Liver (tissue), 9 donors: ENCODE measurements around the gene CXorf65. TPM values are rescaled to one million over a fixed set of nuclear protein-coding genes. Genes with fewer than 3 reads are reported as not detected.

Experiments used
- DNase-seq: peaks from one replicate; pipeline ENCODE4 v3.0.0-alpha.2; 2017; ENCODE audit warnings: low spot score
- H3K27ac ChIP-seq, 2 donors: one replicate each; pipeline ENCODE4 v1.7.0; 2013; ENCODE audit warnings: inconsistent platforms in 2 of 2, low read length in 2 of 2, control low read depth in 1 of 2, low read depth in 1 of 2, mild to moderate bottlenecking in 1 of 2
- H3K27me3 ChIP-seq, 4 donors: one replicate each; pipeline versions ENCODE4 v1.6.1 to v1.7.0; 2013; ENCODE audit warnings: low read length in 3 of 4, inconsistent platforms in 1 of 4, mild to moderate bottlenecking in 1 of 4, moderate library complexity in 1 of 4; ENCODE audit not compliant: control insufficient read depth in 4 of 4, insufficient read depth in 4 of 4
- H3K36me3 ChIP-seq, 4 donors: one replicate each; pipeline versions ENCODE4 v1.6.1 to v1.7.0; 2013; ENCODE audit warnings: low read length in 3 of 4, mild to moderate bottlenecking in 3 of 4, low read depth in 1 of 4, moderate library complexity in 1 of 4; ENCODE audit not compliant: control insufficient read depth in 4 of 4, insufficient read depth in 3 of 4
- H3K4me1 ChIP-seq, 4 donors: one replicate each; pipeline versions ENCODE4 v1.6.1 to v1.7.0; 2013; ENCODE audit warnings: low read length in 3 of 4, mild to moderate bottlenecking in 3 of 4, moderate library complexity in 1 of 4; ENCODE audit not compliant: control insufficient read depth in 4 of 4, insufficient read depth in 4 of 4
- H3K4me3 ChIP-seq, 3 donors: one replicate each; pipeline versions ENCODE4 v1.6.1 to v1.7.0; 2013; ENCODE audit warnings: low read length in 3 of 3, control low read depth in 1 of 3, low read depth in 1 of 3, mild to moderate bottlenecking in 1 of 3
- H3K9ac ChIP-seq, 2 donors: one replicate each; pipeline ENCODE4 v1.7.0; 2013; ENCODE audit warnings: low read length in 2 of 2, mild to moderate bottlenecking in 2 of 2, moderate library complexity in 2 of 2, control low read depth in 1 of 2, low read depth in 1 of 2
- H3K9me3 ChIP-seq, 4 donors: one replicate each; pipeline versions ENCODE4 v1.6.1 to v1.7.0; 2013; ENCODE audit warnings: low read length in 3 of 4; ENCODE audit not compliant: control insufficient read depth in 4 of 4
- GABPA ChIP-seq, 2 donors: IDR thresholded peaks in 1 of 2; conservative IDR thresholded peaks in 1 of 2; 2 replicates each; pipeline ENCODE4 v1.6.1; 2016; ENCODE audit warnings: antibody characterized with exemption in 2 of 2, mild to moderate bottlenecking in 1 of 2, moderate library complexity in 1 of 2
- HNF4A ChIP-seq, 2 donors: conservative IDR thresholded peaks; 2 replicates each; pipeline ENCODE4 v1.6.1; 2016; ENCODE audit warnings: antibody characterized with exemption in 2 of 2, mild to moderate bottlenecking in 2 of 2
- HNF4G ChIP-seq: IDR thresholded peaks from 2 replicates; pipeline ENCODE4 v1.6.1; 2016; ENCODE audit warnings: antibody characterized with exemption
- JUND ChIP-seq, 2 donors: IDR thresholded peaks; 2 replicates each; pipeline ENCODE4 v1.6.1; 2016; ENCODE audit warnings: antibody characterized with exemption in 2 of 2
- NR2F2 ChIP-seq: IDR thresholded peaks from 2 replicates; pipeline ENCODE4 v1.6.1; 2016; ENCODE audit warnings: antibody characterized with exemption
- RXRA ChIP-seq, 2 donors: IDR thresholded peaks; 2 replicates each; pipeline ENCODE4 v1.6.1; 2017 to 2018; ENCODE audit warnings: antibody characterized with exemption in 2 of 2, mild to moderate bottlenecking in 1 of 2
- SP1 ChIP-seq: IDR thresholded peaks from 2 replicates; pipeline ENCODE4 v1.6.1; 2018; ENCODE audit warnings: antibody characterized with exemption, mild to moderate bottlenecking
- YY1 ChIP-seq: IDR thresholded peaks from 2 replicates; pipeline ENCODE4 v1.6.1; 2016; ENCODE audit warnings: antibody characterized with exemption, mild to moderate bottlenecking
- WGBS: extraction: QIAGEN DNeasy Blood & Tissue Kit; methylation state at CpG from one replicate; pipeline ENCODE4 v1.1.7; 2013; 5-methylcytosine and 5-hydroxymethylcytosine counted together
- polyA plus RNA-seq, 2 donors: library from polyadenylated mRNA; stranded (reverse) in 1 of 2; unstranded in 1 of 2; fragments of 200-250 nt in 1 of 2; fragments of >200 nt in 1 of 2; fragmentation: Nextera tagmentation in 1 of 2; extraction: Ambion mirVana in 1 of 2; gene quantifications; one replicate each; pipeline versions ENCODE4 v1.2.1 to v1.2.3, GENCODE V29; 2013 to 2015
- total RNA-seq, 2 donors: library from RNA; depleted of rRNA; stranded (reverse); fragments of >200 nt; gene quantifications; one replicate each; pipeline ENCODE4 v1.2.3, GENCODE V29; 2014
- TF ChIP-seq, protein P1 (sequence below): IDR thresholded peaks from 2 replicates; pipeline ENCODE4 v1.6.1; 2016; ENCODE audit warnings: antibody characterized with exemption
- TF ChIP-seq, protein P2 (sequence below): IDR thresholded peaks from 2 replicates; pipeline ENCODE4 v1.6.1; 2016; ENCODE audit warnings: antibody characterized with exemption
- TF ChIP-seq, protein P3 (sequence below): fragments of 150-350 bp; IDR thresholded peaks from 2 replicates; pipeline ENCODE4 v1.5.1; 2017; ENCODE audit warnings: improper control_type of control experiment, low read depth, low read length; ENCODE audit not compliant: missing input control
- TF ChIP-seq, protein P4 (sequence below): IDR thresholded peaks from 2 replicates; pipeline ENCODE4 v1.6.1; 2016; ENCODE audit warnings: antibody characterized with exemption
- donor health status: healthy.
- donor health status: healthy.
- donor health status: healthy.
- donor health status: healthy.
- donor health status: healthy.

Gene CXorf65
- total and polyA plus RNA-seq, 4 donors = not detected

DNA sequence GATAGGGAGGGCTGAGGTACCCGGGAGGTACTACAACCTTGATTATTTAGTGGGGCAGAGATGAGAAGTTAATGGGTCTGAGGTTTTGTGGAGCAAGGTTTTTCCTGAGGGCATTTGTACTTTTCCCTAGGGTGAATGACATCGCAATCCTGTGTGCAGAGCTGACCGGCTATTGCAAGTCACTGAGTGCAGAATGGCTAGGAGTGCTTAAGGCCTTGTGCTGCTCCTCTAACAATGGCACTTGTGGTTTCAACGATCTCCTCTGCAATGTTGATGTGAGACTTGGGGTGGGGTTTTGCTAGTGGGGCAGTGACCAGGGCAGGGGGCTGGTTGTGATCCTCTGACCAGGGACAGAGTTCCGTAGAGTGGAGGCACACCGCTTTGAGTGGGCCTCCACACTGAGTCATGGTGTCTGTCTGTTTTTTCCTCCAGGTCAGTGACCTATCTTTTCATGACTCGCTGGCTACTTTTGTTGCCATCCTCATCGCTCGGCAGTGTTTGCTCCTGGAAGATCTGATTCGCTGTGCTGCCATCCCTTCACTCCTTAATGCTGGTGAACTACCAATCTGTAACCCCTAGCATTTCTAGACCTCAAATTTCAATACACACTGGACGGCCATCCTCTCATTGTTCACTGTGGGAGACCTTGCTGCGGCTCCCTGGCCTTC lies 21.8 kb upstream of the CXorf65 start:
- Histone ChIP-seq H3K9ac (no peak overlapping the region), H3K4me3 (no peak overlapping the region), H3K36me3 (peaks cover 5 to 77% (median 28%) of the 10 kb centered on the region in 4 donors), H3K4me1 (peaks cover 0 to 7% (median 0%) of the 10 kb centered on the region in 4 donors), H3K27me3 (no peaks in the 10 kb centered on the region), H3K9me3 (no peaks in the 10 kb centered on the region), H3K27ac (no peak overlapping the region)
- no peak for DNase-seq
- TF ChIP-seq HNF4A (conservative IDR thresholded peaks at IDR 0.05) (no peak), RXRA (IDR thresholded peaks at IDR 0.05) (no peak), HNF4G (no peak)
- TF ChIP-seq, protein P1, sequence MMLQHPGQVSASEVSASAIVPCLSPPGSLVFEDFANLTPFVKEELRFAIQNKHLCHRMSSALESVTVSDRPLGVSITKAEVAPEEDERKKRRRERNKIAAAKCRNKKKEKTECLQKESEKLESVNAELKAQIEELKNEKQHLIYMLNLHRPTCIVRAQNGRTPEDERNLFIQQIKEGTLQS = no peak
- WGBS = 81% methylated on average over 12 of the region's 12 CpGs

DNA sequence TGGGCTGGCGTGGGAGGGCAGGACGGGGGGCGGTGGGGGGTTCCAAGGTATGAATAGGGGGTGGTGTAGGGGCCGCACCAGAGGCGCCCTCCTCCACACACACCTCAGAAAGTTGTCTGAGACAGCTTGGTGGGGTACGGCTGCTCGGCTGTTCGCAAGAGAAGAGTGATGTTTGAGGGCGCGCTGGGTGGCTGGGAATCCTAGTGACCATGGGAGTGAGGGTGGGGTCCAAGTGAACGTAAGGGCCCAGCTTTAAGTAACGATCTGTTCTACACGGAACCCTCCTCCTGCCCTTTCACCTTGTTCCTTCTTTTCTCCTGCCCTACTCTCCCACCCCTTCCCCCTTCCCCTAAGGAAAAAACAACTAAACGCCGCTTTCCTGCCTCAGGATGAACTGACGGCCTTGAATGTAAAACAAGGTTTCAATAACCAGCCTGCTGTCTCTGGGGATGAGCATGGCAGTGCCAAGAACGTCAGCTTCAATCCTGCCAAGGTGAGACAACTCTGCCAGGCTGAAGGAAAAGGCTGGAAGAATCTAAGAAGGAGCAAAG lies 12.5 kb upstream of the CXorf65 start:
- DNase-seq = no peak
- Histone ChIP-seq H3K27ac (peak overlapping the region in 1 of 2 donors; percentile 54), H3K27me3 (no peaks in the 10 kb centered on the region), H3K9me3 (peaks cover 0 to 2% (median under 1%) of the 10 kb centered on the region in 4 donors), H3K4me1 (peaks cover 0 to 3% (median 2%) of the 10 kb centered on the region in 4 donors), H3K4me3 (peak overlapping the region; percentile 5 to 87 (median 79)), H3K36me3 (peaks cover 6 to 27% (median 15%) of the 10 kb centered on the region in 4 donors), H3K9ac (peak overlapping the region in 1 of 2 donors; percentile 59)
- TF ChIP-seq, protein P2, sequence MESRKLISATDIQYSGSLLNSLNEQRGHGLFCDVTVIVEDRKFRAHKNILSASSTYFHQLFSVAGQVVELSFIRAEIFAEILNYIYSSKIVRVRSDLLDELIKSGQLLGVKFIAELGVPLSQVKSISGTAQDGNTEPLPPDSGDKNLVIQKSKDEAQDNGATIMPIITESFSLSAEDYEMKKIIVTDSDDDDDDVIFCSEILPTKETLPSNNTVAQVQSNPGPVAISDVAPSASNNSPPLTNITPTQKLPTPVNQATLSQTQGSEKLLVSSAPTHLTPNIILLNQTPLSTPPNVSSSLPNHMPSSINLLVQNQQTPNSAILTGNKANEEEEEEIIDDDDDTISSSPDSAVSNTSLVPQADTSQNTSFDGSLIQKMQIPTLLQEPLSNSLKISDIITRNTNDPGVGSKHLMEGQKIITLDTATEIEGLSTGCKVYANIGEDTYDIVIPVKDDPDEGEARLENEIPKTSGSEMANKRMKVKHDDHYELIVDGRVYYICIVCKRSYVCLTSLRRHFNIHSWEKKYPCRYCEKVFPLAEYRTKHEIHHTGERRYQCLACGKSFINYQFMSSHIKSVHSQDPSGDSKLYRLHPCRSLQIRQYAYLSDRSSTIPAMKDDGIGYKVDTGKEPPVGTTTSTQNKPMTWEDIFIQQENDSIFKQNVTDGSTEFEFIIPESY = no peak
- TF ChIP-seq, protein P3, sequence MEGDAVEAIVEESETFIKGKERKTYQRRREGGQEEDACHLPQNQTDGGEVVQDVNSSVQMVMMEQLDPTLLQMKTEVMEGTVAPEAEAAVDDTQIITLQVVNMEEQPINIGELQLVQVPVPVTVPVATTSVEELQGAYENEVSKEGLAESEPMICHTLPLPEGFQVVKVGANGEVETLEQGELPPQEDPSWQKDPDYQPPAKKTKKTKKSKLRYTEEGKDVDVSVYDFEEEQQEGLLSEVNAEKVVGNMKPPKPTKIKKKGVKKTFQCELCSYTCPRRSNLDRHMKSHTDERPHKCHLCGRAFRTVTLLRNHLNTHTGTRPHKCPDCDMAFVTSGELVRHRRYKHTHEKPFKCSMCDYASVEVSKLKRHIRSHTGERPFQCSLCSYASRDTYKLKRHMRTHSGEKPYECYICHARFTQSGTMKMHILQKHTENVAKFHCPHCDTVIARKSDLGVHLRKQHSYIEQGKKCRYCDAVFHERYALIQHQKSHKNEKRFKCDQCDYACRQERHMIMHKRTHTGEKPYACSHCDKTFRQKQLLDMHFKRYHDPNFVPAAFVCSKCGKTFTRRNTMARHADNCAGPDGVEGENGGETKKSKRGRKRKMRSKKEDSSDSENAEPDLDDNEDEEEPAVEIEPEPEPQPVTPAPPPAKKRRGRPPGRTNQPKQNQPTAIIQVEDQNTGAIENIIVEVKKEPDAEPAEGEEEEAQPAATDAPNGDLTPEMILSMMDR = no peak
- no peak for TF ChIP-seq YY1
- TF ChIP-seq, protein P4, sequence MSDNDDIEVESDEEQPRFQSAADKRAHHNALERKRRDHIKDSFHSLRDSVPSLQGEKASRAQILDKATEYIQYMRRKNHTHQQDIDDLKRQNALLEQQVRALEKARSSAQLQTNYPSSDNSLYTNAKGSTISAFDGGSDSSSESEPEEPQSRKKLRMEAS = no peak
- no peak for TF ChIP-seq NR2F2
- TF ChIP-seq, protein P1 = no peak
- no peak for TF ChIP-seq GABPA (IDR thresholded peaks at IDR 0.05 in 1 of 2, conservative IDR thresholded peaks at IDR 0.05 in 1 of 2)
- no peak for TF ChIP-seq JUND (IDR thresholded peaks at IDR 0.05)
- no peak for TF ChIP-seq SP1
- WGBS = 5% methylated on average over 17 of the region's 17 CpGs
